ENCODE data around the gene SCG2.

Gene SCG2

DNA sequence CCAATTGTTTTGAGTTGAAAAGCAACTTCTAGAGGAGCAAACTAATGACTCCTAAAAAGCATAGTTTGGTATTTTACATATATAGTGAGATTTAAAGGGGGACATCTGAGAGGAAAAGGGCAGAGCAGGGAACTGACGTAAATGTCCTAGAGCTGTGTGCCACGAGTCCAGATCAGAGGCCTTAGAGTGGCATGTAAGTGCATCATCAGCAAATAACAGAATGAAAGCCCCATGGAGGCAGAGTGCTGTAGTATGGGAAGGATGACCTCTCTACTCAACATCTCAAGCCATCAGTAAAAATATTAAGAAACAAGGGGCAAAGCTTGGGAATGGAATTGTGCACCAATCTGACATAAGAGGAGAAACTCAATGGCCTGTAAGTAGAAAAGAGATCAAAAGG is 31.4 kb downstream of the SCG2 start:
- TF ChIP-seq CTCF (IDR thresholded peaks at IDR 0.05; ENCODE audit: low read length) (no peak), EZH2 (IDR thresholded peaks at IDR 0.05; ENCODE audit: borderline replicate concordance, low read length) (no peak)
- H2AFZ ChIP-seq (ENCODE audit: low read length), result no peak overlapping the region

GRCh38 chr2:223566396-223566795 is 35.8 kb downstream of the SCG2 start:
- no peaks in the 10 kb centered on the region for H3K9me2 ChIP-seq (ENCODE audit: low read depth, low read length)
- no peaks in the 10 kb centered on the region for H3K4me1 ChIP-seq (ENCODE audit: insufficient read depth, low read length, severe bottlenecking)
- H4K20me1 ChIP-seq (ENCODE audit: insufficient read depth, low read length), result no peaks in the 10 kb centered on the region
- no peaks in the 10 kb centered on the region for H3F3A ChIP-seq (ENCODE audit: insufficient read depth, low read length)
- no peak overlapping the region for H3K4me3 ChIP-seq (ENCODE audit: low read depth, low read length, poor library complexity, severe bottlenecking)
- H3K27me3 ChIP-seq (ENCODE audit: insufficient read depth, low read length), result no peaks in the 10 kb centered on the region
- TF ChIP-seq CTCF (IDR thresholded peaks at IDR 0.05; ENCODE audit: low read length) (no peak), EZH2 (IDR thresholded peaks at IDR 0.05; ENCODE audit: borderline replicate concordance, low read length) (no peak)
- H3K79me2 ChIP-seq (ENCODE audit: insufficient read depth, low read length), result no peaks in the 10 kb centered on the region
- H3K27ac ChIP-seq (ENCODE audit: low read depth, low read length, poor library complexity, severe bottlenecking), result no peak overlapping the region
- no peak overlapping the region for H2AFZ ChIP-seq (ENCODE audit: low read length)
- no peak overlapping the region for H3K9ac ChIP-seq (ENCODE audit: low read length)
- H3K4me2 ChIP-seq (ENCODE audit: low read length), result no peak overlapping the region
- no peaks in the 10 kb centered on the region for H3K36me3 ChIP-seq (ENCODE audit: insufficient read depth, low read length)
- no peaks in the 10 kb centered on the region for H3K9me3 ChIP-seq (ENCODE audit: low read length)

More for the DNA sequence above, 31.4 kb downstream of the SCG2 start:
- Histone ChIP-seq H3K9ac (ENCODE audit: low read length) (no peak overlapping the region), H4K20me1 (ENCODE audit: insufficient read depth, low read length) (no peaks in the 10 kb centered on the region), H3K4me2 (ENCODE audit: low read length) (no peak overlapping the region), H3K27ac (ENCODE audit: low read depth, low read length, poor library complexity, severe bottlenecking) (no peak overlapping the region), H3K9me2 (ENCODE audit: low read depth, low read length) (no peaks in the 10 kb centered on the region), H3K79me2 (ENCODE audit: insufficient read depth, low read length) (no peaks in the 10 kb centered on the region), H3K4me3 (ENCODE audit: low read depth, low read length, poor library complexity, severe bottlenecking) (no peak overlapping the region), H3F3A (ENCODE audit: insufficient read depth, low read length) (no peaks in the 10 kb centered on the region), H3K9me3 (ENCODE audit: low read length) (no peaks in the 10 kb centered on the region), H3K27me3 (ENCODE audit: insufficient read depth, low read length) (no peaks in the 10 kb centered on the region), H3K4me1 (ENCODE audit: insufficient read depth, low read length, severe bottlenecking) (no peaks in the 10 kb centered on the region), H3K36me3 (ENCODE audit: insufficient read depth, low read length) (no peaks in the 10 kb centered on the region)

GRCh38 chr2:223563462-223563861 is 38.7 kb downstream of the SCG2 start:
- no peaks in the 10 kb centered on the region for H3K36me3 ChIP-seq (ENCODE audit: insufficient read depth, low read length)
- H3K9ac ChIP-seq (ENCODE audit: low read length), result no peak overlapping the region
- no peak overlapping the region for H3K4me3 ChIP-seq (ENCODE audit: low read depth, low read length, poor library complexity, severe bottlenecking)
- no peaks in the 10 kb centered on the region for H3K9me2 ChIP-seq (ENCODE audit: low read depth, low read length)
- H3K4me1 ChIP-seq (ENCODE audit: insufficient read depth, low read length, severe bottlenecking), result no peaks in the 10 kb centered on the region
- no peaks in the 10 kb centered on the region for H3K9me3 ChIP-seq (ENCODE audit: low read length)
- TF ChIP-seq CTCF (IDR thresholded peaks at IDR 0.05; ENCODE audit: low read length) (no peak), EZH2 (IDR thresholded peaks at IDR 0.05; ENCODE audit: borderline replicate concordance, low read length) (no peak)
- no peak overlapping the region for H3K4me2 ChIP-seq (ENCODE audit: low read length)
- H3K79me2 ChIP-seq (ENCODE audit: insufficient read depth, low read length), result no peaks in the 10 kb centered on the region
- H4K20me1 ChIP-seq (ENCODE audit: insufficient read depth, low read length), result no peaks in the 10 kb centered on the region
- H3K27ac ChIP-seq (ENCODE audit: low read depth, low read length, poor library complexity, severe bottlenecking), result no peak overlapping the region
- H3F3A ChIP-seq (ENCODE audit: insufficient read depth, low read length), result no peaks in the 10 kb centered on the region
- no peak overlapping the region for H2AFZ ChIP-seq (ENCODE audit: low read length)
- no peaks in the 10 kb centered on the region for H3K27me3 ChIP-seq (ENCODE audit: insufficient read depth, low read length)
